Endothelial cell of umbilical vein (primary cell): ENCODE results near the gene DNAJC17. TPM values are rescaled to one million over a fixed set of nuclear protein-coding genes. Genes with fewer than 3 reads are reported as not detected.
A peak's percentile ranks its signal among the peaks of the same experiment; 100 is the strongest.

ENCODE experiments used
- BruUV-seq: library from RNA; stranded (reverse); fragments of 400-500 nt; replicated peaks from 2 replicates; lab custom pipeline; 2021; lab: Mats Ljungman, UMichigan
- CTCF ChIA-PET: fragments of 300-600, 350-600 bp; sonication (Branson Sonifier 250); formaldehyde crosslinking; loops from one replicate; lab custom pipeline; 2021; ENCODE audit warnings: antibody characterized with exemption, inconsistent platforms; lab: Charles Lee
- POLR2A ChIA-PET: fragments of 300-600, 350-600 bp; sonication (Branson Sonifier 250); formaldehyde crosslinking; loops from one replicate; lab custom pipeline; 2021; ENCODE audit warnings: antibody characterized with exemption, inconsistent platforms; lab: Charles Lee
- DNase-seq: peaks from one replicate; pipeline ENCODE4 v3.0.0-alpha.2; 2011; ENCODE audit warnings: low read depth, low spot score
- FAIRE-seq: peaks from 2 replicates; lab custom pipeline; 2011; peaks lifted over from hg19 to GRCh38; lab: Jason Lieb, UNC
- H2AFZ ChIP-seq: 2 replicates; pipeline ENCODE4 v1.6.0; 2012; ENCODE audit warnings: low read depth, low read length, control low read depth, inconsistent platforms
- H3K27ac ChIP-seq: 2 replicates; pipeline ENCODE4 v1.5.1; 2011; ENCODE audit warnings: low read depth, mild to moderate bottlenecking, control low read depth, low read length, moderate library complexity; ENCODE audit not compliant: insufficient read depth
- H3K27me3 ChIP-seq, 2 experiments: 2 replicates each; pipeline versions ENCODE4 v1.6.0 to v1.6.1; 2011; ENCODE audit warnings: low read length in 2 of 2, mixed read lengths in 1 of 2; ENCODE audit not compliant: control insufficient read depth in 2 of 2, insufficient read depth in 2 of 2
- H3K36me3 ChIP-seq, 2 experiments: 2 replicates in 1 of 2; 3 replicates in 1 of 2; pipeline ENCODE4 v1.5.1; 2011; ENCODE audit warnings: low read length in 2 of 2, mild to moderate bottlenecking in 1 of 2, moderate library complexity in 1 of 2; ENCODE audit not compliant: control insufficient read depth in 2 of 2, insufficient read depth in 2 of 2; ENCODE audit errors: extremely low read depth in 1 of 2
- H3K4me1 ChIP-seq: 3 replicates; pipeline ENCODE4 v1.5.1; 2011; ENCODE audit warnings: mild to moderate bottlenecking, low read length; ENCODE audit not compliant: control insufficient read depth, insufficient read depth; ENCODE audit errors: extremely low read depth
- H3K4me2 ChIP-seq: 2 replicates; pipeline ENCODE4 v1.6.1; 2011; ENCODE audit warnings: low read length, control low read depth, mixed read lengths; ENCODE audit not compliant: insufficient read depth
- H3K4me3 ChIP-seq, 3 experiments: fragments of 200-600 bp in 1 of 3; sonication (generic), shearing (Covaris generic) in 1 of 3; replicated peaks in 1 of 3; 2 replicates each; pipeline ENCODE4 v1.5.1; 2011 to 2016; ENCODE audit warnings: control low read depth in 3 of 3, low read length in 3 of 3, mild to moderate bottlenecking in 2 of 3, inconsistent platforms in 1 of 3, low read depth in 1 of 3, moderate library complexity in 1 of 3; ENCODE audit not compliant: insufficient read depth in 1 of 3
- H3K79me2 ChIP-seq: 2 replicates; pipeline ENCODE4 v1.6.0; 2012; ENCODE audit warnings: low read length, inconsistent platforms; ENCODE audit not compliant: control insufficient read depth, insufficient read depth
- H3K9ac ChIP-seq: replicated peaks from 2 replicates; pipeline ENCODE3; 2011; ENCODE audit warnings: low read length, control low read depth; ENCODE audit not compliant: insufficient read depth; ENCODE audit errors: extremely low read depth
- H3K9me1 ChIP-seq: replicated peaks from 3 replicates; pipeline ENCODE4 v1.6.0; 2011; ENCODE audit warnings: mild to moderate bottlenecking, low read length; ENCODE audit not compliant: control insufficient read depth, insufficient read depth; ENCODE audit errors: extremely low read depth
- H3K9me3 ChIP-seq: replicated peaks from 2 replicates; pipeline ENCODE4 v1.5.1; 2012; ENCODE audit warnings: low read length, inconsistent platforms; ENCODE audit not compliant: control insufficient read depth, insufficient read depth
- H4K20me1 ChIP-seq: replicated peaks from 2 replicates; pipeline ENCODE3; 2011; ENCODE audit warnings: mild to moderate bottlenecking, low read length; ENCODE audit not compliant: control insufficient read depth, insufficient read depth; ENCODE audit errors: extremely low read depth
- JUN ChIP-seq: IDR thresholded peaks from 2 replicates; pipeline ENCODE4 v1.6.1; 2011; ENCODE audit warnings: borderline replicate concordance, low read depth; ENCODE audit not compliant: insufficient read length, insufficient read depth
- POLR2AphosphoS5 ChIP-seq: IDR thresholded peaks from 2 replicates; pipeline ENCODE4 v1.6.1; 2012; ENCODE audit warnings: low read depth, mild to moderate bottlenecking, control low read depth, low read length, moderate library complexity; ENCODE audit not compliant: insufficient read depth
- dilution Hi-C: fragments of 300-500 bp; cut with MboI; formaldehyde crosslinking; loops from one replicate; pipeline ENCODE4 v1.15.0; 2019; ENCODE audit warnings: low sequenced_read_pairs; ENCODE audit not compliant: extremely low pct_ligation_motif_present
- intact Hi-C: fragments of 100-400 bp; cut with micrococcal nuclease; formaldehyde crosslinking; loops from one replicate; pipeline ENCODE4 v1.10.0; 2022
- polyA plus RNA-seq, 4 experiments: library from polyadenylated mRNA; depleted of rRNA in 3 of 4; stranded (reverse) in 3 of 4; unstranded in 1 of 4; fragments of >200 nt; gene quantifications; 2 replicates each; pipeline versions ENCODE4 v1.2.1 to v1.2.3, GENCODE V29; 2011 to 2012; ENCODE audit warnings: missing spikeins in 1 of 4
- total RNA-seq: library from RNA; stranded (reverse); gene quantifications from 2 replicates; pipeline ENCODE4 v1.2.3, GENCODE V29; 2021
- TF ChIP-seq, protein P1 (sequence below): IDR thresholded peaks from 2 replicates; pipeline ENCODE4 v1.6.1; 2011; ENCODE audit not compliant: insufficient read depth, insufficient read length
- TF ChIP-seq, protein P2 (sequence below), 2 donors: IDR thresholded peaks; 1 replicate in 1 of 2; 2 replicates in 1 of 2; pipeline ENCODE4 v1.5.1; 2011; ENCODE audit warnings: low read length in 2 of 2, mild to moderate bottlenecking in 2 of 2, moderate library complexity in 2 of 2, control low read depth in 1 of 2, inconsistent platforms in 1 of 2, low read depth in 1 of 2; ENCODE audit not compliant: insufficient read depth in 1 of 2; ENCODE audit errors: extremely low read depth in 1 of 2

DNAJC17 gene
- total and polyA plus RNA-seq, 2 donors (not counting 3 experiments of a cell fraction or from before 2014, with no cell fraction given): 30.7 to 46.4 TPM

DNA sequence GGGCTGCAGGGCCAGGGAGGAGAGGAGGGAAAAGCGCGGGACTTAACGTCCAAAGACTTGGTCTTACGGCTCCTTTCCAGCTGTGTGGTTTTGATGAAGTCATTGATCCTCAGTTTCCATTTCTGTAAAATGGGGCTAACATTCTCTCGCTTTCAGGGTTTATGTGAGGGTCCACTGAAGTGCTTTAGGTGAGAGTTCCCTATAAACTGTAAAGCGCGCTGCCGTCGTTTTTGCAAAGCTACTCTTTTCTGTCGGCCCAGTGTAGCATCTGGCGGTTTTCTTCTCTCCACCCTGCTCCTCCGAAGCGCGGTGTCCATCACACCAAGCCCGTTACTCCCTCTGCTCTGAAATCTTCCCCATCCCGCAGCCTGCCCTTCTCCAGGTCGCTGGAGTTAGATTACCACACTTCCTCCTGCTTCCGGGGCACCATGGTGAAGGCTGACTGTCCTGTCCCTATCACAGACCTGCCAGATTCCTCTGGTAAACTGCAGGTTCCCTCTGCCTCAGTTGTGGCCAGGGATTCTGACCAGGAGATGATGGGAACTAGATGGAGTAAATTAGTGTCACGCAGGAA, 702 bp upstream of the DNAJC17 start:
- peak overlapping the region; percentile 80 for H2AFZ ChIP-seq
- no TSS peak for BruUV-seq
- peak overlapping the region; percentile 72 for H3K4me2 ChIP-seq
- H3K9me3 ChIP-seq: no peaks in the 10 kb centered on the region
- H3K27me3 ChIP-seq: no peaks in the 10 kb centered on the region
- ChIA-PET POLR2A (interaction anchor here (0.6 kb wide), 2 partner anchors 11 to 209 kb away, joined by 4 to 5 read pairs; no protein-coding TSS in a partner anchor), CTCF (interaction anchor here (1.0 to 2.6 kb wide), 7 partner anchors 14 to 86 kb away, joined by 3 to 9 read pairs (median 4); partner anchors contain the start of genes C15orf62 and VPS18)
- intact Hi-C loops: loop anchor here (1.0 to 10.0 kb wide), 6 partner anchors 12 to 213 kb away; partner anchors contain the start of genes KNL1 and RMDN3
- peak overlapping the region; percentile 43 to 67 (median 64) for H3K4me3 ChIP-seq
- dilution Hi-C loops: no loop called here
- no peak overlapping the region for H3K27ac ChIP-seq
- DNase-seq (no peak), FAIRE-seq (no peak)
- peaks cover 14% of the 10 kb centered on the region for H3K4me1 ChIP-seq
- no peak for TF ChIP-seq POLR2AphosphoS5
- TF ChIP-seq, protein P1, sequence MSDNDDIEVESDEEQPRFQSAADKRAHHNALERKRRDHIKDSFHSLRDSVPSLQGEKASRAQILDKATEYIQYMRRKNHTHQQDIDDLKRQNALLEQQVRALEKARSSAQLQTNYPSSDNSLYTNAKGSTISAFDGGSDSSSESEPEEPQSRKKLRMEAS: no peak
- no peak for TF ChIP-seq JUN
- TF ChIP-seq, protein P2, sequence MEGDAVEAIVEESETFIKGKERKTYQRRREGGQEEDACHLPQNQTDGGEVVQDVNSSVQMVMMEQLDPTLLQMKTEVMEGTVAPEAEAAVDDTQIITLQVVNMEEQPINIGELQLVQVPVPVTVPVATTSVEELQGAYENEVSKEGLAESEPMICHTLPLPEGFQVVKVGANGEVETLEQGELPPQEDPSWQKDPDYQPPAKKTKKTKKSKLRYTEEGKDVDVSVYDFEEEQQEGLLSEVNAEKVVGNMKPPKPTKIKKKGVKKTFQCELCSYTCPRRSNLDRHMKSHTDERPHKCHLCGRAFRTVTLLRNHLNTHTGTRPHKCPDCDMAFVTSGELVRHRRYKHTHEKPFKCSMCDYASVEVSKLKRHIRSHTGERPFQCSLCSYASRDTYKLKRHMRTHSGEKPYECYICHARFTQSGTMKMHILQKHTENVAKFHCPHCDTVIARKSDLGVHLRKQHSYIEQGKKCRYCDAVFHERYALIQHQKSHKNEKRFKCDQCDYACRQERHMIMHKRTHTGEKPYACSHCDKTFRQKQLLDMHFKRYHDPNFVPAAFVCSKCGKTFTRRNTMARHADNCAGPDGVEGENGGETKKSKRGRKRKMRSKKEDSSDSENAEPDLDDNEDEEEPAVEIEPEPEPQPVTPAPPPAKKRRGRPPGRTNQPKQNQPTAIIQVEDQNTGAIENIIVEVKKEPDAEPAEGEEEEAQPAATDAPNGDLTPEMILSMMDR (IDR thresholded peaks at IDR 0.05; ENCODE audit: extremely low read depth in 1 of 2, insufficient read depth in 1 of 2, low read depth in 1 of 2, low read length in 2 of 2): no peak
- H3K79me2 ChIP-seq: peaks cover 21% of the 10 kb centered on the region
- peaks cover 2 to 14% of the 10 kb centered on the region in 2 experiments for H3K36me3 ChIP-seq
- H4K20me1 ChIP-seq: no peaks in the 10 kb centered on the region
- peak overlapping the region; percentile 18 for H3K9ac ChIP-seq
- H3K9me1 ChIP-seq: no peaks in the 10 kb centered on the region
